ENCODE measurements around the gene HIVEP1.
A peak's percentile ranks its signal among the peaks of the same experiment; 100 is the strongest.
"Not testable (repeated sequence)": the region's sequence is repeated elsewhere in the genome, so short reads cannot be mapped to it uniquely, and the experiment has no call there.

HIVEP1 gene

GRCh38 chr6:12129523-12129922, 117.4 kb downstream of the HIVEP1 start:
- DNase-seq: no peak

- peak; percentile 9 for DNase-seq
These were observed 120.5 kb downstream of the HIVEP1 start for GRCh38 chr6:12132351-12133222.

- DNase-seq: no peak
These were observed 122.5 kb downstream of the HIVEP1 start for GRCh38 chr6:12134581-12134980.

- DNase-seq: no peak
These were observed 122.9 kb downstream of the HIVEP1 start for GRCh38 chr6:12134991-12135390.

- DNase-seq: peak; percentile 40
These were observed 124.8 kb downstream of the HIVEP1 start for GRCh38 chr6:12136905-12137304.

GRCh38 chr6:12137480-12137879, 125.4 kb downstream of the HIVEP1 start:
- peak; percentile 70 for DNase-seq

- no peak for DNase-seq
These were observed 126.3 kb downstream of the HIVEP1 start for GRCh38 chr6:12138381-12138780.

GRCh38 chr6:12138936-12139335, 126.8 kb downstream of the HIVEP1 start:
- DNase-seq: peak; percentile 46

GRCh38 chr6:12147557-12148316, 135.6 kb downstream of the HIVEP1 start:
- DNase-seq: peak; percentile 27

- DNase-seq: peak; percentile 85
These were observed 136.2 kb downstream of the HIVEP1 start for GRCh38 chr6:12148317-12148801.

GRCh38 chr6:12148841-12149240, 136.7 kb downstream of the HIVEP1 start:
- peak; percentile 31 for DNase-seq

GRCh38 chr6:12149944-12150510, 137.9 kb downstream of the HIVEP1 start:
- DNase-seq: no peak

- peak; percentile 19 for DNase-seq
These were observed 138.8 kb downstream of the HIVEP1 start for GRCh38 chr6:12150812-12151432.

- DNase-seq: no peak
These were observed 139.3 kb downstream of the HIVEP1 start for GRCh38 chr6:12151433-12151820.

GRCh38 chr6:12152023-12152970, 140.2 kb downstream of the HIVEP1 start:
- DNase-seq: no peak

- DNase-seq: not testable (repeated sequence)
These were observed 143.7 kb downstream of the HIVEP1 start for GRCh38 chr6:12155769-12156168.

GRCh38 chr6:12158686-12159415, 146.7 kb downstream of the HIVEP1 start:
- no peak for DNase-seq

GRCh38 chr6:12160326-12160725, 148.2 kb downstream of the HIVEP1 start:
- DNase-seq: peak; percentile 54

GRCh38 chr6:12162213-12162612, 150.1 kb downstream of the HIVEP1 start:
- DNase-seq: no peak

- no peak for DNase-seq
These were observed 151.0 kb downstream of the HIVEP1 start for GRCh38 chr6:12163149-12163548.
